Limb (tissue), 2 donors: ENCODE measurements around the gene TCAIM.
A peak's percentile ranks its signal among the peaks of the same experiment; 100 is the strongest.

Experiments used
- DNase-seq, 2 donors: peaks; one replicate each; pipeline ENCODE4 v3.0.0-alpha.2; 2016; ENCODE audit errors: extremely low spot score in 2 of 2

The TCAIM gene

GRCh38 chr3:44338010-44338827 lies at the start of gene TCAIM:
Gene TCAIM (plus strand): TSS chr3:44338766. CDS start chr3:44354783, 16,017 bp downstream.
- peak; percentile 98 to 99 for DNase-seq

GRCh38 chr3:44289882-44290462 lies 48.6 kb upstream of the TCAIM start:
- no peak for DNase-seq

GRCh38 chr3:44292276-44292675 lies 46.3 kb upstream of the TCAIM start:
- DNase-seq: no peak

- DNase-seq: no peak
Observed at GRCh38 chr3:44292947-44293346, 45.6 kb upstream of the TCAIM start.

GRCh38 chr3:44297255-44297654 lies 41.3 kb upstream of the TCAIM start:
- DNase-seq: no peak

GRCh38 chr3:44301746-44302145 lies 36.8 kb upstream of the TCAIM start:
- DNase-seq: no peak

GRCh38 chr3:44309500-44309899 lies 29.1 kb upstream of the TCAIM start:
- DNase-seq: no peak

- DNase-seq: no peak
Observed at GRCh38 chr3:44318891-44319311, 19.7 kb upstream of the TCAIM start.

GRCh38 chr3:44321335-44321734 lies 17.2 kb upstream of the TCAIM start:
- no peak for DNase-seq

GRCh38 chr3:44323341-44323955 lies 15.1 kb upstream of the TCAIM start:
- peak; percentile 51 to 72 for DNase-seq

GRCh38 chr3:44324584-44324983 lies 14.0 kb upstream of the TCAIM start:
- DNase-seq: no peak

GRCh38 chr3:44326019-44326418 lies 12.5 kb upstream of the TCAIM start:
- no peak for DNase-seq

- no peak for DNase-seq
Observed at GRCh38 chr3:44326515-44326914, 12.1 kb upstream of the TCAIM start.

GRCh38 chr3:44329946-44330345 lies 8.6 kb upstream of the TCAIM start:
- no peak for DNase-seq

- no peak for DNase-seq
Observed at GRCh38 chr3:44330444-44330843, 8.1 kb upstream of the TCAIM start.

GRCh38 chr3:44334326-44334725 lies 4.2 kb upstream of the TCAIM start:
- no peak for DNase-seq

GRCh38 chr3:44337248-44337785 lies 1.2 kb upstream of the TCAIM start:
- DNase-seq: no peak

- no peak for DNase-seq
Observed at GRCh38 chr3:44338828-44339127, 212 bp downstream of the TCAIM start.

GRCh38 chr3:44339181-44340057 lies 853 bp downstream of the TCAIM start:
- peak in 1 of 2 donors; percentile 11 for DNase-seq

- DNase-seq: no peak
Observed at GRCh38 chr3:44340058-44340395, 1.5 kb downstream of the TCAIM start.

- DNase-seq: peak in 1 of 2 donors; percentile 59
Observed at GRCh38 chr3:44342176-44342790, 3.7 kb downstream of the TCAIM start.
